B cell (primary cell): Measurements from ENCODE around the gene MYL5. TPM values are rescaled to one million over a fixed set of nuclear protein-coding genes. Genes with fewer than 3 reads are reported as not detected.

ENCODE experiments used
- ATAC-seq: fragments of 200-7000 bp; cut with Tn5 transposase; one replicate; pipeline ENCODE4 v1.10.0; 2021; ENCODE audit warnings: low read depth, mild to moderate bottlenecking, moderate number of reproducible peaks, moderate library complexity
- CTCF ChIA-PET: fragments of 350-600 bp; sonication (Branson Sonifier 250); formaldehyde crosslinking; loops from one replicate; lab custom pipeline; 2021; ENCODE audit warnings: antibody characterized with exemption, inconsistent platforms; lab: Charles Lee
- POLR2A ChIA-PET: fragments of 350-600 bp; sonication (Branson Sonifier 250); formaldehyde crosslinking; loops from one replicate; lab custom pipeline; 2021; ENCODE audit warnings: antibody characterized with exemption; lab: Charles Lee
- DNase-seq: peaks from one replicate; pipeline ENCODE4 v3.0.0; 2013
- H2AFZ ChIP-seq: 2 replicates; pipeline ENCODE4 v1.6.1; 2012; ENCODE audit warnings: mild to moderate bottlenecking, low read depth, low read length; ENCODE audit not compliant: insufficient read depth, poor library complexity, severe bottlenecking
- H3K27ac ChIP-seq, 2 donors: 1 replicate in 1 of 2; 2 replicates in 1 of 2; pipeline ENCODE4 v1.5.1; 2012 to 2013; ENCODE audit warnings: low read length in 2 of 2, mild to moderate bottlenecking in 2 of 2, moderate library complexity in 1 of 2
- H3K27me3 ChIP-seq, 4 experiments: fragments of 200-600 bp in 1 of 4; sonication (generic) in 1 of 4; replicated peaks in 1 of 4; 1 replicate in 2 of 4; 2 replicates in 2 of 4; pipeline versions ENCODE4 v1.6.1 to v1.7.0; 2013 to 2016; ENCODE audit warnings: low read length in 3 of 4, mild to moderate bottlenecking in 2 of 4, mixed read lengths in 1 of 4, moderate library complexity in 1 of 4; ENCODE audit not compliant: insufficient read depth in 4 of 4, control insufficient read depth in 3 of 4; ENCODE audit errors: control extremely low read depth in 1 of 4
- H3K36me3 ChIP-seq, 2 experiments: replicated peaks in 1 of 2; 1 replicate in 1 of 2; 2 replicates in 1 of 2; pipeline versions ENCODE4 v1.6.1 to v1.7.1; 2013; ENCODE audit warnings: low read length in 1 of 2; ENCODE audit not compliant: insufficient read depth in 2 of 2, control insufficient read depth in 1 of 2; ENCODE audit errors: control extremely low read depth in 1 of 2, extremely low read depth in 1 of 2
- H3K4me1 ChIP-seq, 2 donors: fragments of 200-600 bp in 1 of 2; sonication (generic) in 1 of 2; 1 replicate in 1 of 2; 2 replicates in 1 of 2; pipeline versions ENCODE4 v1.5.1 to v1.6.1; 2013 to 2017; ENCODE audit warnings: low read length in 2 of 2; ENCODE audit not compliant: control insufficient read depth in 2 of 2, insufficient read depth in 2 of 2
- H3K4me2 ChIP-seq: replicated peaks from 2 replicates; pipeline ENCODE3; 2012; ENCODE audit warnings: mild to moderate bottlenecking, low read depth, low read length; ENCODE audit not compliant: poor library complexity, severe bottlenecking
- H3K4me3 ChIP-seq, 5 experiments: fragments of 200-600 bp in 1 of 5; sonication (generic) in 1 of 5; 1 replicate in 3 of 5; 2 replicates in 2 of 5; pipeline versions ENCODE4 v1.5.1 to v1.7.0; 2011 to 2016; ENCODE audit warnings: low read length in 4 of 5, mild to moderate bottlenecking in 4 of 5, low read depth in 2 of 5, control low read depth in 1 of 5, moderate library complexity in 1 of 5; ENCODE audit not compliant: insufficient read depth in 1 of 5; ENCODE audit errors: control extremely low read depth in 1 of 5, extremely low read depth in 1 of 5
- H3K79me2 ChIP-seq: fragments of 200-600 bp; sonication (generic); one replicate; pipeline ENCODE4 v1.6.0; 2016; ENCODE audit warnings: low read length; ENCODE audit not compliant: control insufficient read depth, insufficient read depth
- H3K9ac ChIP-seq: fragments of 200-600 bp; sonication (generic); 2 replicates; pipeline ENCODE4 v1.6.1; 2017; ENCODE audit warnings: mild to moderate bottlenecking, low read length, moderate library complexity
- H3K9me3 ChIP-seq, 3 donors: one replicate each; pipeline versions ENCODE4 v1.6.1 to v1.7.1; 2013; ENCODE audit warnings: low read length in 2 of 3; ENCODE audit not compliant: control insufficient read depth in 2 of 3, insufficient read depth in 1 of 3; ENCODE audit errors: control extremely low read depth in 1 of 3
- H4K20me1 ChIP-seq: 2 replicates; pipeline ENCODE4 v1.6.0; 2012; ENCODE audit warnings: mild to moderate bottlenecking, low read length; ENCODE audit not compliant: insufficient read depth, control insufficient read depth, poor library complexity, severe bottlenecking
- H3K27ac Mint-ChIP-seq: one replicate; pipeline ENCODE4 v1.8.0; 2021; ENCODE audit warnings: mixed read lengths
- H3K27me3 Mint-ChIP-seq: one replicate; pipeline ENCODE4 v1.8.0; 2021; ENCODE audit warnings: mixed read lengths
- H3K4me1 Mint-ChIP-seq: one replicate; pipeline ENCODE4 v1.8.0; 2021; ENCODE audit warnings: mixed read lengths
- H3K4me3 Mint-ChIP-seq: one replicate; pipeline ENCODE4 v1.8.0; 2021; ENCODE audit warnings: mixed read lengths
- H3K9me3 Mint-ChIP-seq: one replicate; pipeline ENCODE4 v1.8.0; 2022; ENCODE audit warnings: mixed read lengths; ENCODE audit not compliant: insufficient read depth
- EZH2 ChIP-seq: IDR thresholded peaks from 2 replicates; pipeline ENCODE4 v1.6.1; 2012; ENCODE audit warnings: borderline replicate concordance, low read depth, mild to moderate bottlenecking, moderate library complexity, low read length; ENCODE audit not compliant: insufficient read depth, poor library complexity, severe bottlenecking
- WGBS: methylation state at CpG from one replicate; pipeline ENCODE4 v1.1.5; 2013; ENCODE audit warnings: missing lambda C conversion rate; ENCODE audit not compliant: insufficient coverage; 5-methylcytosine and 5-hydroxymethylcytosine counted together
- intact Hi-C: fragments of 100-400 bp; cut with micrococcal nuclease; formaldehyde crosslinking; loops from one replicate; pipeline ENCODE4 v1.10.0; 2022
- polyA plus RNA-seq: library from polyadenylated mRNA; depleted of rRNA; stranded (reverse); fragments of >200 nt; gene quantifications from 2 replicates; pipeline ENCODE4 v1.2.3, GENCODE V29; 2012
- total RNA-seq, 2 donors: library from RNA; stranded (reverse); fragments of 120-200 nt in 1 of 2; gene quantifications; 1 replicate in 1 of 2; 2 replicates in 1 of 2; pipeline versions ENCODE4 v1.2.3 to v1.2.4, GENCODE V29; 2013 to 2022
- TF ChIP-seq, protein P1 (sequence below): fragments of 200-600 bp; IDR thresholded peaks from one replicate; pipeline ENCODE4 v1.8.0; 2022; ENCODE audit warnings: antibody characterized with exemption, mild to moderate bottlenecking

MYL5 gene
- total and polyA plus RNA-seq, 2 donors (not counting 1 experiment from before 2014, with no cell fraction given): 16.9 to 38.3 TPM

DNA sequence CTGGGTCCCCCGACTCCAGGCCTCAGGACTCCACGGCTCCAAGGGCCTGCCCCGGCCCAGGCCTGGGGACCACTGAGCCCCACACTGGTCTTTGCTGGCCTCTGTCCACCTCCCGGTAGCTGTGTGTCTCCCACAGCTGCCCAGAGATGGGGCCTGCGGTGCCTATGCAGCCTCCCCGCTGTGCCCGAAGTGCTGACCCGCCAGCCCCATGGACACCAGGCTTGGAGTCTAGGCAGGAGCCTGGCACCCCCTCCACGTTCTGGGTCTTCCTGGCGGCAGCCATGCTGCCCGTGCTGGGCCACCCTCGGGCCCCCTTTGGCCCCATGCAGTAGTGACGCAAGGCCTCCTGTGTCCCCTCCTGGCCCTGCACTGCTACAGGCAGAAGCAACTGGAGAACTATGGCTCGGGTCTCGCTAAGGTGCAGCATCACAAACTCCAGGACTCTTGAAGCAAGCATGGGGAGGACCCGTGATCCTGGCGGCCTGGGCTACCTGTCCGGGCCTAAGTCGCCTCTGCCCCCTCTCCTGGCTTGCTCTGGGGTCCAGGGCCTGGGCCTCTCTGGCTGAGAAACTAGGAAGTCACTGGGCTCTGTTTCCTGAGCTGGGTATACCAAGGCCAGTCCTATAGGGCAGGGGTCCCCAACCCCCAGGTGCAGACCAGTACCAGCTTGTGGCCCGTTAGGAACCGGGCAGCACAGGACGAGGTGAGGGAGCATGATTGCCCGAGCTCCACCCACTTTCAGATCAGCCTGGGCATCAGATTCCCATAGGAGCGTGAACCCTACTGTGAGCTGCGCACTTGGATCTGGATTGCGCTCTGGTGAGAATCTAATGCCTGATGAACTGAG lies 917 bp downstream of the MYL5 start:
- WGBS: 62% methylated on average over 24 of the region's 26 CpGs
- no peak for DNase-seq
- no peak for TF ChIP-seq EZH2
- TF ChIP-seq, protein P1, sequence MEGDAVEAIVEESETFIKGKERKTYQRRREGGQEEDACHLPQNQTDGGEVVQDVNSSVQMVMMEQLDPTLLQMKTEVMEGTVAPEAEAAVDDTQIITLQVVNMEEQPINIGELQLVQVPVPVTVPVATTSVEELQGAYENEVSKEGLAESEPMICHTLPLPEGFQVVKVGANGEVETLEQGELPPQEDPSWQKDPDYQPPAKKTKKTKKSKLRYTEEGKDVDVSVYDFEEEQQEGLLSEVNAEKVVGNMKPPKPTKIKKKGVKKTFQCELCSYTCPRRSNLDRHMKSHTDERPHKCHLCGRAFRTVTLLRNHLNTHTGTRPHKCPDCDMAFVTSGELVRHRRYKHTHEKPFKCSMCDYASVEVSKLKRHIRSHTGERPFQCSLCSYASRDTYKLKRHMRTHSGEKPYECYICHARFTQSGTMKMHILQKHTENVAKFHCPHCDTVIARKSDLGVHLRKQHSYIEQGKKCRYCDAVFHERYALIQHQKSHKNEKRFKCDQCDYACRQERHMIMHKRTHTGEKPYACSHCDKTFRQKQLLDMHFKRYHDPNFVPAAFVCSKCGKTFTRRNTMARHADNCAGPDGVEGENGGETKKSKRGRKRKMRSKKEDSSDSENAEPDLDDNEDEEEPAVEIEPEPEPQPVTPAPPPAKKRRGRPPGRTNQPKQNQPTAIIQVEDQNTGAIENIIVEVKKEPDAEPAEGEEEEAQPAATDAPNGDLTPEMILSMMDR: no peak
- Mint-ChIP-seq H3K27ac (peak overlapping the region; percentile 92), H3K4me3 (peak overlapping the region; percentile 93), H3K4me1 (peaks cover 33% of the 10 kb centered on the region), H3K27me3 (no peaks in the 10 kb centered on the region), H3K9me3 (no peaks in the 10 kb centered on the region)
- peak overlapping the region; percentile 98 for H3K9ac ChIP-seq
- intact Hi-C loops: loop anchor here (2.0 to 10.0 kb wide), 2 partner anchors 108 to 610 kb away; partner anchors contain the start of gene MAEA
- no peak for ATAC-seq
- H4K20me1 ChIP-seq: peaks cover 4% of the 10 kb centered on the region
- H3K79me2 ChIP-seq: peaks cover 22% of the 10 kb centered on the region
- peak overlapping the region; percentile 44 to 99 (median 92) for H3K4me3 ChIP-seq
- peaks cover 0 to 2% (median 0%) of the 10 kb centered on the region in 4 experiments for H3K27me3 ChIP-seq
- peak overlapping the region; percentile 77 for H2AFZ ChIP-seq
- ChIA-PET POLR2A (interaction anchor here (0.6 to 1.4 kb wide), 2 partner anchors 176 to 381 kb away, joined by 3 to 4 read pairs; no protein-coding TSS in a partner anchor), CTCF (interaction anchor here (1.1 to 1.7 kb wide), 3 partner anchors 9 to 311 kb away, joined by 4 to 6 read pairs (median 6); partner anchors contain the start of gene IDUA)
- H3K27ac ChIP-seq: peak overlapping the region; percentile 92 to 97
- peak overlapping the region; percentile 99 for H3K4me2 ChIP-seq
- H3K36me3 ChIP-seq: peaks cover 0 to 17% of the 10 kb centered on the region in 2 experiments
- peaks cover 29 to 40% of the 10 kb centered on the region in 2 donors for H3K4me1 ChIP-seq
- no peaks in the 10 kb centered on the region for H3K9me3 ChIP-seq
